IMR-90 (cell line): Measurements from ENCODE around the gene ST14.
"Not testable (repeated sequence)": the region's sequence is repeated elsewhere in the genome, so short reads cannot be mapped to it uniquely, and the experiment has no call there.

Experiments used
- BHLHE40 ChIP-seq: fragments of 150-350 bp; IDR thresholded peaks from 2 replicates; pipeline ENCODE4 v1.6.1; 2016; ENCODE audit warnings: mild to moderate bottlenecking, low read depth, low read length
- CEBPB ChIP-seq: IDR thresholded peaks from 2 replicates; pipeline ENCODE4 v1.6.1; 2012; ENCODE audit warnings: low read depth, low read length, improper control_type of control experiment
- CTCF ChIP-seq: conservative IDR thresholded peaks from 2 replicates; pipeline ENCODE4 v1.5.1; 2012; ENCODE audit warnings: mild to moderate bottlenecking, low read depth, low read length, improper control_type of control experiment
- FOS ChIP-seq: fragments of 150-350 bp; IDR thresholded peaks from 2 replicates; pipeline ENCODE4 v1.6.1; 2016; ENCODE audit warnings: low read depth, low read length
- MAZ ChIP-seq: IDR thresholded peaks from 2 replicates; pipeline ENCODE4 v1.6.1; 2012; ENCODE audit warnings: low read depth, mild to moderate bottlenecking, low read length, improper control_type of control experiment, moderate library complexity, borderline replicate concordance
- MXI1 ChIP-seq: IDR thresholded peaks from 2 replicates; pipeline ENCODE4 v1.6.1; 2012; ENCODE audit warnings: low read depth, mild to moderate bottlenecking, low read length, moderate library complexity, borderline replicate concordance
- POLR2A ChIP-seq: IDR thresholded peaks from 2 replicates; pipeline ENCODE4 v1.6.1; 2012; ENCODE audit warnings: mild to moderate bottlenecking, low read depth, low read length
- RAD21 ChIP-seq: IDR thresholded peaks from 2 replicates; pipeline ENCODE4 v1.6.1; 2012; ENCODE audit warnings: low read length, improper control_type of control experiment
- RCOR1 ChIP-seq: IDR thresholded peaks from 2 replicates; pipeline ENCODE4 v1.6.1; 2012; ENCODE audit warnings: mild to moderate bottlenecking, low read length, improper control_type of control experiment; ENCODE audit not compliant: insufficient replicate concordance
- RFX5 ChIP-seq: IDR thresholded peaks from 2 replicates; pipeline ENCODE4 v1.8.0; 2012; ENCODE audit warnings: low read depth, mild to moderate bottlenecking, low read length, moderate library complexity
- SMC3 ChIP-seq: fragments of 150-350 bp; IDR thresholded peaks from 2 replicates; pipeline ENCODE4 v1.6.1; 2016; ENCODE audit warnings: low read depth, mild to moderate bottlenecking, antibody characterized with exemption, low read length, moderate library complexity

GRCh38 chr11:130249929-130250328, 90.3 kb downstream of the ST14 start:
- TF ChIP-seq POLR2A, CTCF, CEBPB, RCOR1, MXI1, FOS, RAD21, MAZ, RFX5, BHLHE40, SMC3: not testable (repeated sequence)
